Astrocyte (in vitro differentiated cells and primary cell): ENCODE measurements around the gene KLRC4.

Experiments used
- EZH2 ChIP-seq: IDR thresholded peaks from 2 replicates; pipeline ENCODE4 v1.6.1; 2012; ENCODE audit warnings: mild to moderate bottlenecking, low read length, inconsistent platforms; ENCODE audit not compliant: insufficient read depth
- TF ChIP-seq, protein P1 (sequence below): IDR thresholded peaks from 2 replicates; pipeline ENCODE4 v1.5.1; 2011; ENCODE audit warnings: low read depth, mild to moderate bottlenecking, inconsistent platforms, low read length, moderate library complexity; ENCODE audit not compliant: insufficient read depth

DNA sequence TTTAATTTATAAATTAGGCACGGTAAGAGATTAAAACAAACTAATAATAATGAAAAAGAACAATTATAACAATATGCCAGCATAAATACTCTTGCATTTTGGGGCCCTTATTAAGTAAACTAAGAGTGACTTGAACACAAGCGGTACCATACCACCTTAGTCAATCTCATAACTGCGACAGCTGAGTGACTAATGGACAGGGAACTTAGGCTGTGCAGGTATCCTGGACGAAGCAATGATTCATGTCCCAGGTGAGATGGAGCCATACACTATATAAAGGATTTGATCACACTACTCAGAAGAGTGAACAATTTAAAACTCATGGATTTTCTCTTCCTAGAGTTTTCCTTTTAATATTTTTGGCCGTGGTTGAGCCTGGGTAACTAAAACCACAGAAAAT lies 4.3 kb downstream of the KLRC4 start:
- TF ChIP-seq, protein P1, sequence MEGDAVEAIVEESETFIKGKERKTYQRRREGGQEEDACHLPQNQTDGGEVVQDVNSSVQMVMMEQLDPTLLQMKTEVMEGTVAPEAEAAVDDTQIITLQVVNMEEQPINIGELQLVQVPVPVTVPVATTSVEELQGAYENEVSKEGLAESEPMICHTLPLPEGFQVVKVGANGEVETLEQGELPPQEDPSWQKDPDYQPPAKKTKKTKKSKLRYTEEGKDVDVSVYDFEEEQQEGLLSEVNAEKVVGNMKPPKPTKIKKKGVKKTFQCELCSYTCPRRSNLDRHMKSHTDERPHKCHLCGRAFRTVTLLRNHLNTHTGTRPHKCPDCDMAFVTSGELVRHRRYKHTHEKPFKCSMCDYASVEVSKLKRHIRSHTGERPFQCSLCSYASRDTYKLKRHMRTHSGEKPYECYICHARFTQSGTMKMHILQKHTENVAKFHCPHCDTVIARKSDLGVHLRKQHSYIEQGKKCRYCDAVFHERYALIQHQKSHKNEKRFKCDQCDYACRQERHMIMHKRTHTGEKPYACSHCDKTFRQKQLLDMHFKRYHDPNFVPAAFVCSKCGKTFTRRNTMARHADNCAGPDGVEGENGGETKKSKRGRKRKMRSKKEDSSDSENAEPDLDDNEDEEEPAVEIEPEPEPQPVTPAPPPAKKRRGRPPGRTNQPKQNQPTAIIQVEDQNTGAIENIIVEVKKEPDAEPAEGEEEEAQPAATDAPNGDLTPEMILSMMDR, result no peak
- no peak for TF ChIP-seq EZH2
